Lower leg skin (tissue), 3 donors: ENCODE results near the gene GPRASP2.

Experiments
- CTCF ChIP-seq, 3 donors: fragments of 450-650 bp; IDR thresholded peaks; one replicate each; pipeline ENCODE4 v1.5.1; 2016; ENCODE audit warnings: antibody characterized with exemption in 3 of 3, mild to moderate bottlenecking in 3 of 3, moderate library complexity in 2 of 3
- POLR2A ChIP-seq, 2 donors: fragments of 450-650 bp; IDR thresholded peaks; one replicate each; pipeline ENCODE4 v1.6.1; 2016 to 2017; ENCODE audit warnings: antibody characterized with exemption in 2 of 2, mild to moderate bottlenecking in 1 of 2, moderate library complexity in 1 of 2

- TF ChIP-seq POLR2A (IDR thresholded peaks at IDR 0.05) (no peak), CTCF (IDR thresholded peaks at IDR 0.05) (no peak)
Measured at GRCh38 chrX:102744307-102744706, 32.1 kb downstream of the GPRASP2 start.
